ENCODE measurements around the gene LDLRAD3.

LDLRAD3 gene

DNA sequence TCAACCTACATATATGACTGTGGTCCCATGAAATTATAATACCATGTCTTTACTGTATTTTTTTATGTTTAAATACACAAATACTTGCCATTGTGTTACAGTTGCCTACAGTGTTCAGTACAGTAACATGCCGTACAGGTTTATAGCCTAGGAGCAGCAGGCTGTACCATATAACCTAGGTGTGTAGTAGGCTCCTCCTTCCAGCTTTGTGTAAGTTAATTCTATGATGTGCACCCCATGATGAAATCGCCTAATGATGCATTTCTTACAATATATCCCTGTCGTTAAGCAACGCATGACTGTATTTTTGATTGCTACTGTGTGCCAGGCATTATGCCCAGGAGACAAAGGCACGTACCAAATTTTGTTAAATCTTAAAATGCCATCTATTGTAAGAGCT lies 163.7 kb downstream of the LDLRAD3 start:
- TF ChIP-seq, protein P1, sequence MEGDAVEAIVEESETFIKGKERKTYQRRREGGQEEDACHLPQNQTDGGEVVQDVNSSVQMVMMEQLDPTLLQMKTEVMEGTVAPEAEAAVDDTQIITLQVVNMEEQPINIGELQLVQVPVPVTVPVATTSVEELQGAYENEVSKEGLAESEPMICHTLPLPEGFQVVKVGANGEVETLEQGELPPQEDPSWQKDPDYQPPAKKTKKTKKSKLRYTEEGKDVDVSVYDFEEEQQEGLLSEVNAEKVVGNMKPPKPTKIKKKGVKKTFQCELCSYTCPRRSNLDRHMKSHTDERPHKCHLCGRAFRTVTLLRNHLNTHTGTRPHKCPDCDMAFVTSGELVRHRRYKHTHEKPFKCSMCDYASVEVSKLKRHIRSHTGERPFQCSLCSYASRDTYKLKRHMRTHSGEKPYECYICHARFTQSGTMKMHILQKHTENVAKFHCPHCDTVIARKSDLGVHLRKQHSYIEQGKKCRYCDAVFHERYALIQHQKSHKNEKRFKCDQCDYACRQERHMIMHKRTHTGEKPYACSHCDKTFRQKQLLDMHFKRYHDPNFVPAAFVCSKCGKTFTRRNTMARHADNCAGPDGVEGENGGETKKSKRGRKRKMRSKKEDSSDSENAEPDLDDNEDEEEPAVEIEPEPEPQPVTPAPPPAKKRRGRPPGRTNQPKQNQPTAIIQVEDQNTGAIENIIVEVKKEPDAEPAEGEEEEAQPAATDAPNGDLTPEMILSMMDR (conservative IDR thresholded peaks at IDR 0.05; ENCODE audit: low read length), result no peak
- no peak overlapping the region for H3K4me3 ChIP-seq (ENCODE audit: low read length)
- no peak for DNase-seq (ENCODE audit: low read depth)

DNA sequence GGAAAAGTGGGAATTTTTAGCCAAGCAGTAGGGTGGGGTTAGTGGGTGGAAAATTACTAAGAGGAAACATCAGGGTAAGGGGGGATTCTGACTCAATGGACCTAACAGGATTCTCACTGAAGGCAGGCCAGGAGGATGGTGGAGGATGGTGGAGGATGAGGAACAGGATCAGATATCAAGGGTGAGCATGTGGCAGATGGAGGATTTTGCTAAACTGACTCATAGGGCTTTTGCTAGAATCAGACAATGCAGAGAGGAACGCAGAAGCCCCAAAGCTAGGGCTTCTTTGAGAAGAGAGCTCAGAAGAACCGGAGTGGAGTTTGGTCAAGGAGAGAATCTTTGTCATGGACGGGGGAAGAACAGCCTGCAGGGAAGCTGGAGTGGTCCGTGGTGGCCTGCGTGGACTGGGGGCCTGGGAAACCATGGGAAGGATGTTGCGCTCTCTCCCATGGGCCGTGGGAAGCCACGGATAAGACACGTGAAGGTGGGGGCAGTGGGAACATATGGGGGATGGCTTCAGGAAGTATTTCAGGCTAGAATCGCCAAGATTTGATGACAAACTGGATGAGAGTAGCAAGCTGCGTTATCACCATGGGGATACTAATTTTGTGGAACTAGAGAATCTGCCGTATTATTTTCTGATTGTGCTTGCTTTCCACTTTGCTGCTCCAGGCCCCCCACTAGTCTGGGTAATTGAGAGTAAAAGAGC lies 165.2 kb downstream of the LDLRAD3 start:
- TF ChIP-seq, protein P1 (conservative IDR thresholded peaks at IDR 0.05; ENCODE audit: low read length), result no peak
- no peak for DNase-seq (ENCODE audit: low read depth)
- no peak overlapping the region for H3K4me3 ChIP-seq (ENCODE audit: low read length)

DNA sequence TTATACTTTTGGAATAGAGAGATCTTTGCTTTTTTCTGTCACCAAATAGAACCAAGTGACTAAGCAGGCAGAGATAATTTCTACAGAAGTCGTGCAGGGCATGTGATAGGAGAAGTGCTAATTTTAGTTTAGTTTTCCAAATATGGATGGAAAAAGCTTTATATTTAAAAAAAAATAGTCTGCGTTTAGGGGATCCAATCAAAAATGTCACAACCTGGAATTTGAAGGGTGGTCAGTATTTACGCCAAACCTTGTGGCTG lies 165.7 kb downstream of the LDLRAD3 start:
- H3K4me3 ChIP-seq (ENCODE audit: low read length), result no peak overlapping the region
- TF ChIP-seq, protein P1 (conservative IDR thresholded peaks at IDR 0.05; ENCODE audit: low read length), result no peak
- DNase-seq (ENCODE audit: low read depth), result no peak

DNA sequence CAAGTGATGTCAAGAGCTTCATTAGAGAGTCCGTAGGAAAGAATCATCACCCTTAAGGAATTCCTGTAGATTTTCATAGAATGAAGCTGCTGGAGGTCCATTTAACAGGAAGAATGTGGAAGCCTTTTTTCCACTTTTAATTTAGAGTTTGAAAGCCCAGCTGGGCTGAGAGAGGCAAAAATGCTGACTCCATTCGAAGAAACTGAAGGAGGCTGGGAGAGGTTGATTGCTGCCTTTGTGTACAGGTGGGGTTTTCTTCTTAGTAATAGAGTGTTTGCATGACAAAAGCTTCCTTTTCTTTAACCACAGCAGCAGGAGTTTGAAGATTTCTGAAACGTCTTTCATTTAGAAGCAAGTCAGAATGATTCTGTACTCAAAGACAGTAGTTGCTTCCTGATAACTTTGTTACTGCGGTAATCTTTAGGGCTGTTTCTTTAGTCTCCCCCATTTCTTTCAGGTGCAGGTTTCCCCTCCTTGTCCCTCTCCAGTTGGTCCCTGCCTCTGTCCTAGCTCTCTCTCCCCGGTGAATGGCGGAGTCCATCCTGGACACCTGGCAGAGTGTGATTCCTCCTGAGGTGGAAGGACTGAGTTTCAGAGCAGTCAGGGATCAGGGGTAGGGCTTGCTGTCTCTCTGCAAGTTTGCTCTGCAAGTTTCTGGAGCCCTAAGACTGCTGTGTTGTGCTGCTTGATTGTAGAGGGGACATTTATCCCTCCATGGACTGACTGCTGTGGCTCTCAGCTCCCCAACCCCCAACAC lies 166.2 kb downstream of the LDLRAD3 start:
- no peak overlapping the region for H3K4me3 ChIP-seq (ENCODE audit: low read length)
- TF ChIP-seq, protein P1 (conservative IDR thresholded peaks at IDR 0.05; ENCODE audit: low read length), result no peak
- no peak for DNase-seq (ENCODE audit: low read depth)

DNA sequence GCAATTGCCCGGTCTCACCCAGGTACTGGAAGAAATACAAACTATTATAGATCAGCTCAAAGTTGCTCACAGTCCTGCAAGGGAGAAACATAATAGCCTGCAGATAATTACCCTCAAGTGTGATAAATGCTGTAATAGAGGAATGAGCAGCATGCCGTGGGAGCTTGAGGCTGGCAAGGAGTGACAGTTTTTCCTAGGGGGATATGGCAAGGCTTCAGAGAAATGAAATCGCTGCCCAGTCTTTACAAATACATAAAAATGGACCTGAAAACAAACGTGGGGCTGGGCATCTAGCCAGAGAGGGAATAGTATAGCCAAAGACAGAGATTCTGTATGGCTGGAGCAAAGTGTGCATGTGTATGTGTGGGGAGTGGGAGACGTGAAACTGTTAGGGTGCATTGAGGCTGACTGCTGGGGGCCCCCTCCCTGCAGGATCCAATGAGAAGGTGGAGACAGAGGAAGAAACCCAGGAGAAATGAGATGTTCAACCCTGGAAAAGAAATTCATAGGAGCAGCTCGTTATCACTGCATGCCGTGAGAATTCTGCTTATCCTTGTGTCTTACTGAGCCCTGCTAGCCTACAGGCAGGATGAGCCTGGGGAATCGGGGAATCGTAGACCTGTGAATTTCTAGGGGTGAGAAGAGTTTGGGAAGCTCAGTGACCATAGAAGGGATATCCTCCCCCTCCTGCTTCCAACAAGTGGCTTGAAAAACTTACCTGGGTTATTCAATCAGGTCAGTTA lies 167.0 kb downstream of the LDLRAD3 start:
- no peak for DNase-seq (ENCODE audit: low read depth)
- TF ChIP-seq, protein P1 (conservative IDR thresholded peaks at IDR 0.05; ENCODE audit: low read length), result no peak
- no peak overlapping the region for H3K4me3 ChIP-seq (ENCODE audit: low read length)

DNA sequence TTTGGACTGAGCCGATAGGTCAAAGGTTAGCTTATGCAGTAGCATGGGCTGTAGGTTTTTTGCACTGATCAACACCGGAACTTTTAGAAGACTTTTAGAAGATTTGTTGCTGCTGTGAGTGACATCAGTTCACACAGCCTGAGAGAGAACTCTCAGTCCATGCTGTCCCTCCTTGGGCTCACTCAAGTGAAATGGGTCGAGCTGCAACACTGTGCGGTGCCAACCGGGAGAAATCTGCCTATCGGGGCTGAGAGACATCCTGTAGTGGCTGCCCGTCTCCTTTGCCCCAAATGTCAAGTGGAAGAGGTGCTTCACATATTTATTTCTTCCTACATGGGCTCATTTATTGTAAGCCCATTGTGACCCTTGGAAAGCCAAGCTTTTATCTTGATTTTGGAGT lies 170.2 kb downstream of the LDLRAD3 start:
- TF ChIP-seq, protein P1 (conservative IDR thresholded peaks at IDR 0.05; ENCODE audit: low read length), result no peak
- DNase-seq (ENCODE audit: low read depth), result no peak
- no peak overlapping the region for H3K4me3 ChIP-seq (ENCODE audit: low read length)
